ENCODE measurements around the gene TMEM178B.
"Not testable (repeated sequence)": the region's sequence is repeated elsewhere in the genome, so short reads cannot be mapped to it uniquely, and the experiment has no call there.

Gene TMEM178B

DNA sequence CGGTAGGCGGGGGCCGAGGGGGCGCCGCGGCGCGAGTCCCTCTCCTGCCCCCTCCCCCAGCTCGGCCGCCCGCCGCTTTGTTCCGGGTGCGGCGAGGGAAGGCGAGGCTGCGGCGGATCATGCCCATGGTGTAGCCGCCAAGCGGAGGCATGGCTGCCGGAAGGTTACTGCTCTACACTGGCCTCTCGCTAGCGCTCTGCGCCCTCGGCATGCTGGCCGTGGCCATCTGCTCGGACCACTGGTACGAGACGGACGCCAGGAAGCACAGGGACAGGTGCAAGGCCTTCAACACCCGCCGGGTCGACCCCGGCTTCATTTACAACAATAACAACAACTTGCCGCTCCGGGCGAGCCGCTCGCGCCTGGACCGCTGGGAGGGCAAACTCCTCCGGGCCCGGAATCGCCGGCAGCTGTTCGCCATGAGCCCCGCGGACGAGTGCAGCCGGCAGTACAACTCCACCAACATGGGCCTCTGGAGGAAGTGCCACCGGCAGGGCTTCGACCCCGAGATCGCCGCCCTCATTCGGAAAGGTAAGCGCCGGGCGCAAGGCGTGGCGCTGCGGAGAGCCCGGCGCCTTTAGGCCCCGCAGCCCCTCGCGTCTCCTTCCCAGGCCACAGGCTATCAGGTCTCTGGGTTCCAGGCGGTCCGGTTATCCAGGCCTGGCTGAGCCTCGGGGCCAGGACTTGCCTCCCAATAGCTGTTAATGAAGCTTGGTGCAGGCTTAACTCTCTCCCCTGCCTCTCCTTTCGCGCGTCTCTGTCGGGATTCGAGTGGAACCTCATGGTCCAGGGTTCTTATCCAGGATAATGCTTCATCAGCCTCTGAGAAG is 513 bp downstream of the TMEM178B start:
- DNase-seq = peak; percentile 36

DNA sequence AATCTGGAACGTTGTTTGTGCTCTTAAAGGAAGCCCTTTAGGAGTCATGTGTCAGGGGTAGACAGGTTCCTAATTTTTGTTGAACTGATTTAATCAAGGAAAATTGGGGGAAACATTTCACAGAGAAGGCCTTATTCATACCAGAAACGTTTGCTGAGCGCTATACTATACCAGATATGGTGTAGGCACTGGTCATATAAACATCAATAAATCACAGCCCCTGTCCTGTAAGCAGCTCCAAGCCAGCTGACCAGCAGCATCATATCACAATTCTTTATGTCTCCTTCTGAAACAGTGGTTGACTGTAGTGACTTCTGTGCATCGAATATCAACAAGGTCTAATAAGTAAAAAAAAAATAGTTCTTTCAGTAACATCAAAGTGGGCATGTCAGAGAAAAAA is 1.1 kb downstream of the TMEM178B start:
- no peak for DNase-seq

DNA sequence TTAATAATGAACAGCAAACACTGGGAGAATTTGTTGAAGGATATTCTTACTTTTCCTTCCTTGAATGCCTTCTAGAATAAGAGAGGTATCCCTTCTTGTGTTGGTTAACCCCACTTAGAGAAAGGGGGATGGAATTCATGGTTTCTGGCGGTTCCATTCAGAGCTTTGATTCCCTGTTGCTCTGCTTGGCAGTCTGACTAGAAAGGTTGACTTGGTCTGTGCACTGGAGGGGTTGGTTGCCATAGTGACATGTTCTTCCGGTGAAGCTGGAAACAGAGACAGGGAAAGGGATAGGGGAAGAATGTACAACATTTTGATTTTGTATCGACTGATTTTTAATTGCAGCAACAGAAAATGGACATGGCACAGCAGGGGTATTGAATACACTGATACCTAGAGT is 2.5 kb downstream of the TMEM178B start:
- no peak for DNase-seq

DNA sequence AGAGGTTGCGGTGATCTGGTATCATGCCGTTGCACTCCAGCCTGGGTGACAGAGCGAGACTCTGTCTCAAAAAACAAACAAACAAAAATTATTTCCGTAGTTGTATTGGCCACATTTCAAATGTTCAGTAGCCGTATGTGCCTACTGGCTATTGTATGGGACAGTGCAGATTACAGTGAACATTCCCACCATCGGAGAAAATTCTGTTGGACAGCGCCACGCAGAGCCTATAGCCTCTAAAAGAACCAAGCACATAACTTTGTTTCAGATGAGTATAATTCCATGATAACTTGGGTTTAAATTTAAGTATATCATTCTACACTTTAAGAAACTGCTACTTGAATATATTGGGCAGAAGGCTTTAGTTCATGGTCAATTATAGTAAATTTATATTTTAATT is 5.4 kb downstream of the TMEM178B start:
- DNase-seq = no peak

DNA sequence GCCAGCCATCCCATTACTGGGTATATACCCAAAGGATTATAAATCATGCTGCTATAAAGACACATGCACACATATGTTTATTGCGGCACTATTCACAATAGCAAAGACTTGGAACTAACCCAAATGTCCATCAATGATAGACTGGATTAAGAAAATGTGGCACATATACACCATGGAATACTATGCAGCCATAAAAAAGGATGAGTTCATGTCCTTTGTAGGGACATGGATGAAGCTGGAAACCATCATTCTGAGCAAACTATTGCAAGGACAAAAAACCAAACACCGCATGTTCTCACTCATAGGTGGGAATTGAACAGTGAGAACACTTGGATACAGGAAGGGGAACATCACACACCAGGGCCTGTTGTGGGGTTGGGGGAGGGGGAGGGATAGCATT is 15.6 kb downstream of the TMEM178B start:
- DNase-seq = not testable (repeated sequence)

DNA sequence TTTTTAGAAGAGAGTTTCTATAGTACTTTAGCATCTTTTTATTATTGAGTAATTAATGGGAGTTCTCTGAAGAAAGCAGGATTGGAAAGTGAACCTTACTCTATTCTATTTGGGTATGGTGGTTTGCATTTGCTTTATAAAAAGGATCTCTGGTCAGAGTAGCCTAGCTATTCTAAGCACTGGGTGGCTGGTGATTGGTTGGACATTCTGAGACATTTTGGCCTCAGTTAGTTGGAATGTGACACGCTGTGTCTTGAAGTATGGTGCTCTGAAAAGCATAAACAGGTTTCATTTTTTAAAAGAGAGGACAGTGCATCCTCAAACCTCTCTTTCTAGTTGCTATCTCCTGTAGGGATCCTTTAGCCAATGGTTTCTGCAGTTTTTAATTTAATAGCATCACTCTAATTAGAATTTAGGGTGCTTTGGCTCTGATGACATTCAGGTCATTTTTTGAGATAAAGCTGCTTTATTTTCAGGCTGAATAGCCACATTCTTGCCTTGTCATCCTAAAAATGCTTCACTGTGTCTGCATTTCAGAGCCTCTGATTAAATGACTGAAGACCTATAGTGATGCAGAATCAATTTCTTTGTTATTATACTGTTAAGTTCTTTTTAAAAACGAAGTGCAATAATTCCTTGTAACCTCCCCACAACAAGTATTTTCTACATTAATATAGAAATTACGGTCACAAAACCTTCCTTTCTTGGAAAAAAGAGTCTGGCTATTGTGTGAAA is 20.6 kb downstream of the TMEM178B start:
- no peak for DNase-seq

DNA sequence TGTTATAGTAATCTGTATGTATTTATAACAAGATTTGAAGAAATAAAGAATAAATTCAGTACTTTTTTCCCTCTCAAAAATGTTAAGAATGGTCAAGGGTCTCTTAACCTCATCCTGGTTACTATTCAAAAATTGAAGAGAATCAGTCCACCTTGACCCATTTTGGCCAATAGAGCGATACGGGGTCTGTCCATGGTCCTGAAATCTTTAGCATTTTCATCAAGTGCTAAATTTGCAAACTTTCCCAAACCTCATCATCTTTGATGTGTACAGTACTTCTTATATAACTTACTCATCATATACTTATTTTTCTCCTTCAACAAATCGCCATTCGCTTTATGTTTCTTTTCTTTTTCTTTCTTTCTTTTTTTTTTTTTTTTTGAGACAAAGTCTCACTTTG is 23.6 kb downstream of the TMEM178B start:
- no peak for DNase-seq

DNA sequence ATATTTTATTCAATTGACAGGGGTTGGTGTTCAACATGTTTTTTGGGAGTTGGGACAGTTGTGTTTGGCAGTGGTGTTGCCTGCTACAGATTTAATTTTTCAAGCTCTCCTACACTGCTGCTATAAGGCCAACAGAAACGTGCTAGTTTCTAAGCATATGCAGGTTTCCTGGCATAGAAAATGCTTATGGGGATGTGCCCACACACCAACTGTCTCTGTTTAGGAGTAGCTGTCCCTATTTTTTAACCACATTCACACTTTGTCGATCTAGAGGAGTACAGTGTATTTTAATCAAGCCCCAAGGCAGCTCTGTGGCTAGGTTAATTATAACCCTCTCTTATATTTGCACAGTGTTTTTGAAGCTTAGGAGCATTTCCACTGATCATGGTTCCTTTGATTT is 28.6 kb downstream of the TMEM178B start:
- no peak for DNase-seq

DNA sequence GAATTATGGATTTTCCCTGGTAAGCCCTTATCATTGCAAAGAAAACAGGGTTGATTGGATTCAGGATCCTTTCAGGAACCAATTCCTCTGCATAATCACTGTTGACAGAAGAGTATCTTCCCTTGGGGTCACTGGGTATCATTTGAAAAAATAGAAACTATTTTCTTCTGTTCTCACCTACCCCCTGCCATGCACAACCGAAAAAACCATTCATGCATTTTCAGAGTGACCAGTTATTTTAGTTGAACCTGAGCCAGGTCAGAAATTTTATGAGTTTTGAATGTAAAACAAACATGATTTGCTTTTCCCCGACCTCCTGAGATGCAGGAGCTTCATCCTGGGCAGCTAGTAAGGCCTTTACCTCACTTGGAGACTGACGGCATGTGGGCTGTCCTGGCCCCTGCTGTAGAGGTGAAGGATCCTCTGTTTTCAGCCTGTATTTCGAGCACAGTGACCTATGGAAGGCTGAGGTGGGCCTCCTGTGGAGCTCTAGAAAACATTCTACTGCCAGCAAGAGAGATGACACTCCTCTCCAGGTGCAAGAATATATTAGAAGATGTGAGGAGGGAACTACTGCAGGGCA is 30.1 kb downstream of the TMEM178B start:
- no peak for DNase-seq

DNA sequence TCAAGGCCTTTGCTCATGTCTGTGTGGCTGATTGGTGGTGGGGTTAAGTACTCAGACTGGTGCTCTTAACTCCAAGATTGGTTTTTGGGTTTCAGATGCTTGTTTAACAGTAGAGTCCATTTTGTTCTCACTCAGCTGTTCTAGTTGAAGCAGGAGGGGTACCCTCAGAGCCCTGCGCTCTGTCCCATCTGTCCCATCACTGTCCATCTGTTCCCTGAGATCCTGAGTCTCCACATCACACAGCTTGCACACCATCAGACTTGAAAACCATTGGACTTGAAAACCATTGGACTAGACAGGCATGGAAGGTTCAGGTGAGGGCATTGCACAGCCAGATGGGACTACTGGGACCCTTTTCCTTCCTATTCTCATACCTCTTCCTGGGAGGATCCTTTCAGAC is 39.3 kb downstream of the TMEM178B start:
- DNase-seq = no peak

DNA sequence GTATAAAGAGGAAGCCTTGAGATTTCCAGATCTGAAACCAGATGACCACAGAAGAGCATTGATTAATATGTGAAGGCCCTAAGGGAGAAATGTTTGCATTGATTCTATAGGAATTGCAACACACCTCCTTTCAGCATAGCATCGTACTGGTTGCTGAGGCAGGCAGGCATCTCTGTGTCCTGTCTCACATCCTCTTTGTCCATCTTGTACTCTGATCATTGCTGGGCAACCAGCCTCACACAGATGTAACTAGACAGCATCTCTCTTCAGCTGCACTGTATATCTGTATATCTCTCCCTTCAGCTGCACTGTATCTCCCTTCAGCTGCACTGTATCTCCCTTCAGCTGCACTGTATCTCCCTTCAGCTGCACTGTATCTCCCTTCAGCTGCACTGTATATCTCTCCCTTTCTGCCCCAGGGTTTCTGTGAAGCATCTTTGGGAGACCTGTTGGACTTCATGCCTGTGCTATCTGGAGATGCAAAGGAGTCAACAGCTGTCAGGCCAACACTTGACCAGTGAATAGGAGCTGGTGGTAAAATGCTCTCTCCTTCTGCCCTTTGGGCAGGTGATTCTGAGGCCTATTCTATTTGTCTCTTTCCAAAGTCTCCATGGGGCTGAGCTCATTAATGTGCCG is 40.3 kb downstream of the TMEM178B start:
- DNase-seq = no peak

DNA sequence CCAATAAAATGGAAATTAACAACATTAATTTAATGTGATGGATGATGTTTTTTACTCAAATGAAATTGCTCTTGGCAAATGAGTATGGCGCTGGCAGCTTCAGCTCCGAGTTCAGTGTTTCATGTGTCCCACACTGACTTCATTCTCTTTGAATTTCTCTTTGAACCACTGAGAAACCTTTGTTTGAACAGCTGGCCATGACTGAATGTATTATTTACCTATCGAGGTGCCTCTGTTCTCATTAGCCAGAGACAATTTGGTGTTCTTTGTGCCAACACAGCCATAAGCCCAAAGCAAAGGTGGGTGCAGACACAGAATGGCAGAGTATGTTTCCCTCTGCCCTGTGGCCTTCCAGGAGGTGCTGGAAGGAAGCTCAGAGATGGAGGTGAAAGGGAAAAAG is 42.1 kb downstream of the TMEM178B start:
- DNase-seq = no peak

DNA sequence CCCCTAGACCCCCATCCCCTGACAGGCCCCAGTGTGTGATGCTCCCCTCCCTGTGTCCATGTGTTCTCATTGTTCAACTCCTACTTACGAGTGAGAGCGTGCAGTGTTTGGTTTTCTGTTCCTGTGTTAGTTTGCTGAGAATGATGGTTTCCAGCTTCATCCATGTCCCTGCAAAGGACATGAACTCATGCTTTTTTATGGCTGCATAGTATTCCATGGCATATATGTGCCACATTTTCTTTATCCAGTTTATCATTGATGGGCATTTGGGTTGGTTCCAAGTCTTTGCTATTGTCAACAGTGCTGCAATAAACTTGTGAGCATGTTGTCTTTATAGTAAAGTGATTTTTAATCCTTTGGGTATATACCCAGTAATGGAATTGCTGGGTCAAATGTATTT is 42.8 kb downstream of the TMEM178B start:
- DNase-seq = not testable (repeated sequence)

DNA sequence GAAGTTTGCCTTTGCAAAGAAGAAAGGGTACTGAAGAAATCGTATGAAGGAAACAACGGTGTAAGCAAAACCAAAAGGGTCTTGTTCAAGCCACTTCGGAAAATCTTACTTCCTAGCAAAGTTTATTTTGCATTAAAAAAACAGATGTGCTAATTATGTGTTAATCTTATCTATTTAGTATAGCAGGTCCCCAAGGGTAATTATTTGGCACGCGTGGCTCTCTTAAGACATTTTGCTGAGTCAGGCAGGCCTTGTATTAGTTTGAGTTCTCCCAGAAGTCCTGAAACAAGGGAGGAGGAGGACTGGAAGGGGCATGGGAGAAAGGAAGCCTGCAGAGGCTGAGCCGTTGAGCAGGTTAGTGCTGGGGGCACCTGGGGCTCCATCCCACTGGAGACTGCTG is 44.9 kb downstream of the TMEM178B start:
- no peak for DNase-seq

DNA sequence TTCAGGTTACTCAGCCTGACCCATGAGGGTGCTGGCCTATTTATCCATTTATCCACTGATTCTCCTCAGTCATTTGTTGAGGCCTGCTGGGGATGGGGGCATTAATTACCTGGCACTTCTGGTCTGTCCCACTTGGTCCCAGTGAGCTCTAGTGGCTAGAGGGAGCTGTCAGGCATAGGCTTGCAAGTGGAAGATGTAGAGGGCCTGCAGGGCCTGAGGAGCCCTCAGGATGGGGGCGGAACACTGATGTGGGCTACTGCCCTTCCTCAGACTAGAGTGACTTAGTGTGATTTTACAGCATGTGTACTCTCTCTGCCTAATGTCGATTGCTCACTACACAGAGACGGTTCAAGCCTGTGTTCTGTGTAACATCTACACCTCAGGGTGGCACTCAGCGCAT is 45.3 kb downstream of the TMEM178B start:
- no peak for DNase-seq

DNA sequence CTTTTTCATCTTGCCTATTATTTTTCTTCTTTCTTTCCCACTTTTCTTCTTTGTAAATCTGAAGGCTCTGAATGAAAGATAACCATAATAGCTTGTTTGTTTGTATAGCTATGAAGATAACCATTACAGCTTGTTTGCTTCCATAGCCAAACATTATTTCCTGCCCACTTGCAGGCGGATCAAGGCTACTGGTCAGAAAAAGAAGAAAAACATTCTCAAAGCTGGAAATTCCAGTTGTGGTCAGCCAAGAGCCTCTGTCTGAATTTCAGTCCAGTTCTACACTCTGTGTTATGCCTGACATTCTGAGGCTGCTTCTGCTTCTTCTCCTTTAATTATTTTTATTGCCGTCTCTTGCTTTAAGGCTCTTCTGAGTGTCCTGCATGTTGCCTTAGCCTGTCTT is 48.9 kb downstream of the TMEM178B start:
- DNase-seq = no peak

DNA sequence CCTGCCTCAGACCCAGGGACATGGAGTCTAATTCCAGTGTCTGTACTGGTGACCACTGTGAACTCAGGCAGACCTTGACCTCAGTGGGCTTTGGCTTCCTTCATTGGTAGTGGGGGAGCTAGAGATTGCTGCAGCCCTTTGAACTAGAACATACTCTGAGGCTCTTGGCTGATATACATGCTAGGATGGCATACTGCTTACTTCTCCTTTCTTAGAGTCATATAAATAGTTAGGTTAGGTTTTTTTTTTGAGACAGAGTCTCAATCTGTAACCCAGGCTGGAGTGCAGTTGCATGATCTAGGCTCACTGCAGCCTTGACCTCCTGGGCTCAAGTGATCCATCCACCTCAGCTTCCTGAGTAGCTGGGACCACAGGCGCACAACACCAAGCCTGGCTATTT is 49.7 kb downstream of the TMEM178B start:
- DNase-seq = no peak

DNA sequence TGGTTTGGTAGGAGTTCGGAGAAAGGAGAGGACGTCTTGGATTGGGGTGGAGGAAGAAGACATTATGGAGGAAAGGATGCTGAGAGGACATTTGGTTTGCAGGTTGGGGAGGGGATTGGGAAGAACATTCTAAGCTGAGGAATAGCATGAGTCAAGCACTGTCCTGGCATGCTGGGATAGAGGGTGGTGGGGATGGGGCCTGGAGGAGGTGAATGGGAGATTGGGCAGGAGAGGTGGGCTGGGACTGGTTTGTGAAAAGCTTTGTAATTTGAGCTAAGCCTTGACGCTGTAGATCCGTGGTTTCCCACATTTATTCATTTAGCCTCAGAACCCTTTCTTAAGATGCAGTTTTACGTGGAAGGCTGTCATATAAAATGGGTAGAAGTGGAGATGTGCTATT is 52.2 kb downstream of the TMEM178B start:
- no peak for DNase-seq

DNA sequence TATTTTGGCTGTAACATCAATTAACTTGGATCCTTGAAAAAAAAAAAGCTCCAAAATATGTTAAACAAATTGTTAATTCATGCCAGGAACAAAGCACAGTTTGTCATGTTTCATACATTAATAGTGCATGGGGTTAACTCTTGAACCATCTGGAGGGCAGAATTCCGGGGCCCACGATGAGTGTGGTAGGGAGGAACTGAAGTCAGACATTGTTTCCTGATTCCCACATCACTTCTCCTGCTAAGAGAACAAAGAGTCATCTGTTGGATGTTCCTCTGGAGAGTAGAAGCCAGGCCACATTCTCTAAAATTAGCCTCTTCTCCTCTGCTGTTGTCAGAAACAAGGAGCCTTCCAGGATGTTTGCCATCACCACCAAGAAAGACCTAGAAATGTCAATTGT is 54.6 kb downstream of the TMEM178B start:
- DNase-seq = no peak

DNA sequence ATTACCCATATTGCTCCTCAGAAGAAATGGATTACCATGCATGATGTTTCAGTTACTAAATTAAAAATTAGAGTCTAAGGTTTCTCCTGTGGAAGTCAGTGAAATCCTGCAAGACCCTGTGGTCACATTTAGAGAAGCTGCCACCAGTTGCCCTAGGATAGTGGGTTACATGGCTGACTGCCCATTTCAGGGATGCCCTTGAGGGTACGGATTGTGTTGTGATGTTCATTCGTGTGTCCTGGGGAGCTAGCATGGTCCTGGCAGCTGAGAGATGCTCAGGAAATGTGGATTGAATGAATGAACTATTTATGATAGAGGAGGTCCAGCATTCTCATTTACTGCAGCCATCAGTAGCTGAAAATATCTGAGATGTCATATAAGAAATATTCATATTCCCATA is 55.1 kb downstream of the TMEM178B start:
- no peak for DNase-seq

DNA sequence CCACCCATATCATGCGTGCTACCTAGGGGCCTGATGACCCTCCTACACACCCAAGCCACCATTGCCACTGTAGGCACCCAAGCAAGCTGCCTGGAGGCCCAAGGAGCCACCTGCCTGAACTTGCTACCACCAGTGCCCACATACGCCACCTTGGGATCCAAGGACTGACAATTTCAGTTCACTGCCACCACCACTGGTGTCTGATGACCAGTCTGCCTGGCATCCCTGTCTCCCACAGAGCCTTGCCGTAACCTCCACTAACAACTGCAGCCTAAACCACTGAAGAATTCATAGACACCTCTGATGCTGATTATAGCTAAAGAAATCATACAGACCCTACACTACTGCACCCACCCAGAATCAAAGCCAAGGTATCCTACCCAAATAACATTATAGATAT is 58.8 kb downstream of the TMEM178B start:
- no peak for DNase-seq

DNA sequence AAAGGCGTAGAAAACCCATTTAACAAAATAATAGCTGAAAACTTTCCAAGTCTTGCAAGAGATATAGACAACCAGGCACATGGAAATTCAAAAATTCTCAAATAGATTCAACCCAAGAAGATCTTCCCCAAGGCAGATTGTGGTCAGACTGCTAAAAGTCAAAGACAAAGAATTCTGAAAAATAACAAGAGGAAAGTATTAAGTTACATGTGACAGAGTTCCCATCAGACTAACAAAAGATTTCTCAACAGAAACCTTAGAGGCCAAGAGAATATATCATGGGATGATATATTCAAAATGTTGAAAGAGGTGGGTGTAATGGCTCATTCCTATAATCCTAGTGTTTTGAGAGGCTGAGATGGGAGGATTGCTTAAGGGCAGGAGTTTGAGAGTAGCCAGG is 59.8 kb downstream of the TMEM178B start:
- no peak for DNase-seq

DNA sequence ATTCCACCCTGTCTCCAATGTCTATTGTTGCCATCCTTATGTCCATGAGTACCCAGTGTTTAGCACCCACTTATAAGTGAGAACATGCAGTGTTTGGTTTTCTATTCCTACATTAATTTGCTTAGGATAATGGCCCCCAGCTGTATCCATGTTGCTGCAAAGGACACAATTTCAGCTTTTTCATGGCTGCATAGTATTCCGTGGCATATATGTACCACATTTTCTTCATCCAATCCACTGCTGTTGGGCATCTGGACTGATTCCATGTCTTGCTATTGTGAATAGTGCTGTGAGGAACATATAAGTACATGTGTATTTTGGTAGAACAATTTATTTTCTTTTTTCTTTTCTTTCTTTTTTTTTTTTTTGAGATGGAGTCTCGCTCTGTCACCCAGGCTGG is 68.2 kb downstream of the TMEM178B start:
- DNase-seq = no peak

Measured in stimulated activated CD8-positive, alpha-beta memory T cell treated with anti-CD3 and anti-CD28 coated beads, Interleukin-4, amount 100 ng/mL, for 48 hours (primary cell).